ENCODE measurements around the gene TMC2.
"Not testable (repeated sequence)": the region's sequence is repeated elsewhere in the genome, so short reads cannot be mapped to it uniquely, and the experiment has no call there.

Gene TMC2

GRCh38 chr20:2536560-2536986 is at the start of gene TMC2:
Gene TMC2, plus strand, starts transcription at chr20:2536573. Its CDS starts 49 bp downstream, at chr20:2536622.
- DNase-seq (ENCODE audit: low spot score): no peak

GRCh38 chr20:2502808-2503384 is 33.5 kb upstream of the TMC2 start:
- DNase-seq (ENCODE audit: low spot score): not testable (repeated sequence)

- not testable (repeated sequence) for DNase-seq (ENCODE audit: low spot score)
Observed at GRCh38 chr20:2504803-2505202, 31.6 kb upstream of the TMC2 start.

DNA sequence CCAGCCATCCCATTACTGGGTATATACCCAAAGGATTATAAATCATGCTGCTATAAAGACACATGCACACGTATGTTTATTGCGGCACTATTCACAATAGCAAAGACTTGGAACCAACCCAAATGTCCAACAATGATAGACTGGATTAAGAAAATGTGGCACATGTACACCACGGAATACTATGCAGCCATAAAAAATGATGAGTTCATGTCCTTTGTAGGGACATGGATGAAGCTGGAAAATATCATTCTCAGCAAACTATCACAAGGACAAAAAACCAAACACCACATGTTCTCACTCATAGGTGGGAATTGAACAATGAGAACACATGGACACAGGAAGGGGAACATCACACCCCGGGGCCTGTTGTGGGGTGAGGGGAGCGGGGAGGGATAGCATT is 29.9 kb upstream of the TMC2 start:
- DNase-seq (ENCODE audit: low spot score): not testable (repeated sequence)

DNA sequence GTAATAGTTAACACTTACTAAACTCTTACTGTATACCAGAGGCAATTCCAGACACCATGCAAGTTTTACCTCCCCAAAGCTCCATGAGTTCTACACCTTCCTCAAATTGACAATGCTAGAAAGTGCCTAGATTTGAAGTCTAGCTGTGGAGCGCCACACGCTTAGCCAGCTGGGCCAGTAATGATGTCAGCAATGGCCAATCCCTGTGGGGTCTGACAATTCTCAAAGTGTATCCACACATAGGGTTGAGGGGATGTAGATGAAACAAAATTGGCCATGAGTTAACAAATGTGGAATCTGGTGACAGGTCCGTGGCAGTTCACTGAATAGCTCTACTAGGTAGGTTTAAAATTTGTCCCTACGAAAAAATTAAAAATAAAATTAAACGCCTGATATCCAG is 28.9 kb upstream of the TMC2 start:
- DNase-seq (ENCODE audit: low spot score): no peak

DNA sequence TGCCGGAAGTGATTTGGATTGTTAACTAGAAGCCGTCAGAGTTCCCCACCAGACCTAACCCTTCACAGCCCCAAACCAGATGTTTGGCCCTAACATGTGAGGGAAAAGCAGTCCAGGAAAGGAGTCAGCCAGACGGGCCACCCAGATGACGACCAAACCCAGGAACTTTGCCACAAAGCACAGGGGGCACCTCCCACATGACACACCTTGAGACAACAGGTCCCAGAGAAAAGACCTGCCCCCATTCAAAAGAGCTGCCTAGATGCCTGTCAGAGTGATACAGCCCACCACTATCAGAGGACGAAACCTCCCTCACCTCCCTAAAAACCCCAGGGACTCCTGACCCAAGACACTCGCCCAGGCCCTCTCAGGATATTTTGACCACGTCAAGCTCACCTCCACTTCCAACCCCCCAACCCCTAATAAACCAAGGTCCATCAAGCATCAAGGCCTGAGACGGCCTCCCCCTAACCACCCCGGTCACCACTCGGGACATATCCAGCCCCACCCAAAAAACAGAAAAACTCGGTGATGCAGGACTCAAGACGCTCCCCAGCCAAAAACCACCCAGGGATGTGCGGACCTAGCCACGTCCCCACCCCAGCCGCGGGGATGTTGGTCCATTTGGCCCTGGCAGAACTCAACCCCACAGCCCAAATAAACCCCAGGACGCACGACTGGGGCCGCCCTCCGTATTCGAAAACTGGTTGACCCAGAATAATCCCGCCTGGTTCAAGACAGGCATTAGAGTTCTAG is 28.3 kb upstream of the TMC2 start:
- no peak for DNase-seq (ENCODE audit: low spot score)

DNA sequence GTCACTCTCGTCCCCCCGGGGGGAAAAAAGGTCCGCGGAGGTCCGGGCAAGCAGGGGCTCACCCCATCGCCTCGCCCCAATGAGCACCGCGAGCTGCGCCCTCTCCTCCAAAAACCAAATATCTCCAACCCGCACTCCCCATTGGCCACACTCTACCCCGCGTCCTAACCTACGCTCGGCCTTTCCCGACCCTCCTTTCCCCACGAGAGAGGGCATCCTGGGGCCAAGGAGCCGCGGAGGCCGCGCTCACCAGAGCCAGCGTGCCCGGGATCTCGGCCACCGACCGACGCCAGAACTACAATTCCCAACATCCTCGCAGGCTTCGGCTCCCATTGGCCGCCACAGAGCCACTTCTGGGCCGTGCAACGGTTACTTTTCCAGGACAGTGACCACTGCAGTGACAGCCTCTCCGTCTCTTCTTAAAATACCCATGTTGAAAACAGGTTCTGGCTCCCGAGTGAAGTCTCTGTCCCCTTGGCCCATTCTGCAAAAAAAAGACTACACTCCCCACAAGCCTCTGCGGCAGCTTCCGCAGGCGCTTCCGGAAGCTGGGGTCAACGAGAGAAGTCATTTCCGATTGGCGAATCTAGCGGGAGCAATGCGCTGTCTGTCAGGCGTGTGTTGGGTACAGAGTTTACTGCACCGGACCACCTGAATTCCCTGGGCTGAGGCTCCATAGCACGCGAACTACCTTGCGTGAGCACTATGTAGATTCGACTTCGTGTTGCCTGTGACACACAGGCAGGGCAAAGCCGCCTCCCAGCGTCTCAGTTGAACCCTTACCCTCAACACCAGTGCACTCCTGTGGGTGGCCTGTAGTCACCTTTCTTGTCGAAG is 27.5 kb upstream of the TMC2 start, which contains the start of gene ZNF343:
ZNF343 (minus strand) TSS at position 285 of the 837 bp plus-strand sequence. CDS start 15,020 bp downstream, outside the sequence.
- DNase-seq (ENCODE audit: low spot score): peak; percentile 84

GRCh38 chr20:2509468-2509781 is 26.9 kb upstream of the TMC2 start:
- no peak for DNase-seq (ENCODE audit: low spot score)

DNA sequence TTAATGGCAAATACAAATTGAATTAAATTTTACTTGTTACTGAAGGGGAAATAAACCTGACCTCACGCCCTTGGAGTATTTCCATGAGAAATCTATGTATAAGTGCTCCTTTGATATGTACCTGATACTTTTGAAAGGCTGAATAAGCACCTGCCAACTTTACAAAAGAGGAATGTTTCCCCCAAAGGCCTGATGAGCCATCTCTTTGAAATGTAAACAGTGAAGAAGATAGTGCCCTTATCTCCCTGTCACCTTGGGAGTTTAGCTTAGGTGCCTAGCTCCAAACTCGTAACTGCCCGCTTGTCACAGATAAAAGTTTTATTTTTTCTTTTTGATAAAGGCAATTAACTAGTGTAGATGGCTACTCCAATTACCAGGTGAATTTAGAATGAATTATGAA is 26.6 kb upstream of the TMC2 start:
- no peak for DNase-seq (ENCODE audit: low spot score)

- DNase-seq (ENCODE audit: low spot score): no peak
Observed at GRCh38 chr20:2515203-2515602, 21.2 kb upstream of the TMC2 start.

DNA sequence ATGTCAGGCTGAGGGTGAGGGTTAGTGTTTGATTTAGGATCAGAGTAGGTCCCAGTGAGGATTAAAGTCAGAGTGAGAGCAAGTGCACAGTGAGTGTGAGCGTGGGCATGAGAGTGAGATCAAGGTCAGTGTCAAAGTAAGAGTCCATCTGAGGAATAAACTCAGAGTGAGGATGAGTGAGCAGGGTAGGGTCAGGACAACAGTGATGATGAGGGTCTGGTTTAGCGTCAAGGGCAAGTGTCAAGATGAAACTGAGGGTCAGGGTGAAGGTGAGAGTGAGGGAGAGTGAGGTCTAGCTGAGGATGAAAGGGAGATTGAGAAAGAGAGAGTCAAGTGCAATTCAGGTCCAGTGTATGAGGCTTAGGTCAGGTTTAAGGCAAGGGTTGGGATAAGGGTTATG is 20.0 kb upstream of the TMC2 start:
- no peak for DNase-seq (ENCODE audit: low spot score)

DNA sequence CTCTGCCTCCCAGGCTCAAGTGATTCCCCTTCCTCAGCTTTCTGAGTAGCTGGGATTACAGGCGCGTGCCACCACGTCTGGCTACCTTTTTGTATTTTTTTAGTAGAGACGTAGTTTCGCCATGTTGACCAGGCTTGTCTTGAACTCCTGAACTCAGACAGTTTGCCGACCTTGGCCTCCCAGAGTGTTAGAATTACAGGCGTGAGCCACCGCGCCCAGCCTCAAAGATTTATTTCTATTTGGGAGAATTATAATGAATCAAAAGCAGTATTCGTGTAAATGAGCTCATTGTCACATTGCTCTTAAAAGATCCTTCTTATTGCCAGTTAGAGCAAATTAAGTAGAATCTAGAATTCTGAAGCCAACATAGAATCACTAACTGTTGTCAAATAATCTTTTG is 18.3 kb upstream of the TMC2 start:
- DNase-seq (ENCODE audit: low spot score): no peak

DNA sequence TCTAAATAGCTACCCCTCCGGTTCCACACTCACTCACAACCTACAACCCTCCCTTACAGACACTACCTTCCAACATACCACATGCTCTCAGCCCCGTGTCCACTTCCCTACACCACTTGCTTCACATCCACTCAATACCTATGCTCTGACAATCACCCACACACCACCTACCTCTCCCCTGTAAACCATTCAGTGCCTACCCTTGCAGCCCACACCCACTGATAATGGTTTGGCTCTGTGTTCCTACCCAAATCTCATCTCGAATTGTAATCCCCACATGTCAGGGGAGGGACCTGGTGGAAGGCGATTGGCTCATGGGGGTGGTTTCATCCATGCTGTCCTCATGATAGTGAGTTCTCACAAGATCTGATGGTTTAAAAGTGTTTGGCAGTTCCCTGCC is 17.8 kb upstream of the TMC2 start:
- no peak for DNase-seq (ENCODE audit: low spot score)

DNA sequence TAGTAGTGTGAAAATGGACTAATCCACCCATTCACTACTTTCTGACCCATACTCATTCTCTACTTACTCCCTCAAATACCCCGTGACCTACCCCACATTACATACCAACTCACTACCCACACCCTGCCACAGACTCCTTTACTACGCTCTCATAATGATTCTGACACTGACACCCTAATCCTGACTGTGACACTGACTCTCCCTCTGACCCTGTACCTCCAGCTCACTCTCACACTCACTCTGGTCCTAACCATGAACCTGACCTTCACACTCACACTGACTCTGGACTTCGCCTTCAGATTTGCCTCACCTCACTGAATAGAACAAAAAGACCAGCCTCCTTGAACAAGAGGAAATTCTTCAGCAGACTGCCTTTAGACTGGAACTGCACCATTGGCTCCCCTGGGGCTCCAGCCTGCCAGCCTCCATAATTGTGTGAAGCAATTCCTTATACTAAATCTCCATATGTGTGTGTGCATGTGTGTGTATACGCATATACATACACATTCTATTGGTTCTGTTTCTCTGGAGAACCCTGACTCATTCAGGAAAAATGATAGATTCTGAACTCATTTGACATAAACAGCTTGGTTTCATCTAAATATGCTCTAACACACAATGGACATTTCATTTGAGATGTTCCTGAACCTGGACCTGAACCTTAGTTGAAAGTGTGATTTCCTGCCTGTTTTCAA is 17.1 kb upstream of the TMC2 start:
- DNase-seq (ENCODE audit: low spot score): no peak

GRCh38 chr20:2520617-2521016 is 15.8 kb upstream of the TMC2 start:
- DNase-seq (ENCODE audit: low spot score): no peak

DNA sequence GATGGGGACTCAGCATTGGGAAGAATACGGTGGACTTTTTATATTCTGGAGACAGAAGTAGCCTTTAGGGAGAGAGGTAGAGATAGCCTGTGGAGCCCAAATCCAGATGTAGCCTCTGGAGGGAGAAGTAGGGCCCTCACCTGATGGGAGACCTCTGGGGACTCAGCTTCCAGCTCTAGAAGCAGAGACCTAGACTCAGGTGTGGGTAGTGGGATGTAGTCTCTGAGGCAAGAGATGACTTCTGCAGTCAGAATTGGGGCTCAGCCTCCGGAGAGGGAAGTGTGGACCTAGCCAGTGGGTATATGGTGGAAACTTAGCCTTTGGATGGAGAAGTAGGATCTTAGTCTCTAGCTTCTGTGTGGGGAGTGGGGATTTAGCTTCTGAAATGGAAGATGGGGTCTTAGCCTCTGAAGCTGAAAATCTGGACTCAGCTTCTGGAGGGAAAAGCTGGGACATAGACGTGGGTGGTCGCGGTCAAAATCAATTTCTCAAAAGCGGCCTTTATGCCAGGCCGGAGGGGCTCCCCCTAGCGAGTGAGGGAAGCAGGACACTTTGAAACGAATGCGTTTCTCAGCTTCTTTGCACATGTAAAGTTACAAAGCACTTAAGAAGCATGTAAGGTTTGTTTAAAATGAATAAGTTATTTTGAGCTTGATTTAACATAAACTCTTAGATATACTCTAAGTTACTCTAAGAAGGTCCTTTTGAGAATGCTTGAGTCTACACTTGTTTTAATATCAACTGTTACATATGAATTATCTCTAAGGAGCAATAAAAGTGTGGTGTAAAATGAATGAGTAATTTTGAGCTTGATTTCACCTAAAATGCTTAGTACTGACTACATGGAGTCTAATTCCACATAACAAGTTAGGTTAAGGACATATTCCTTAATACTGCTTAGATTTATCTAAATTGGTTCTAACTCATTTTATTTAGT is 14.7 kb upstream of the TMC2 start:
- DNase-seq (ENCODE audit: low spot score): no peak

GRCh38 chr20:2522826-2523429 is 13.4 kb upstream of the TMC2 start:
- not testable (repeated sequence) for DNase-seq (ENCODE audit: low spot score)

DNA sequence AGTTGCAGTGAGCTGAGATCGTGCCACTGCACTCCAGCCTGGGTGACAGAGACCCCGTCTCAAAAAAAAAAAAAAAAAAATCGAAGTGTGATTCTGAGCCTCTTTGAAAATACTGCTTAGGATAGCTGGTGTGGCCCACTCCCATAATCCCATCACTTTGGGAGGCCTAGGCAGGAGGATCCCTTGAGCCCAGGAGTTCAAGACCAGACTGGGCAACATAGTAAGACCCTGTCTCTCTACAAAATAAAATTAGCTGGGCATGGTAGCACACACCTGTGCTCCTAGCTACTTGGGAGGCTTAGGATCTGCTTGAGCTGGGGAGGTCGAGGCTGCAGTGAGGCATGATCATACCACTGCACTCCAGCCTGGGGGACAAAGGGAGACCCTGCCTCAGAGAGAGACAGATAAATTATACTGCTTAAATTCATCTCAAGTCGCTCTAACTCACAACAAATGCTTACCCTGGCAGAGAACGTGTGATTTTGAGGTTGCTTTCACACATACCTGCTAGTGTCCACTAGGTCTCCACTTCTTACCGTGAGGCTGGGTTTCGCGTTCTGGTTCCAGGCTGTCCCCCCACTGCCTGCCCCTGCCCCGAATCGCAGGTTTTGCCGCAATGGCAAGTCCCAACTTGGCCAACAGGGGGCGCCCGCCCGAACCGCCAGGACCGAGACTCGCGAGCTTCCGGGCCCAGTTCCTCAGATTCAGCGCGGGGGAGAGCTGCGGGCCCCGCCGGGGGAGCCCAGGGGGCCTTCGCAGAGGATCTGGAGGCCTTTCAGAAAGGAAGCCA is 12.3 kb upstream of the TMC2 start:
- DNase-seq (ENCODE audit: low spot score): peak; percentile 93

DNA sequence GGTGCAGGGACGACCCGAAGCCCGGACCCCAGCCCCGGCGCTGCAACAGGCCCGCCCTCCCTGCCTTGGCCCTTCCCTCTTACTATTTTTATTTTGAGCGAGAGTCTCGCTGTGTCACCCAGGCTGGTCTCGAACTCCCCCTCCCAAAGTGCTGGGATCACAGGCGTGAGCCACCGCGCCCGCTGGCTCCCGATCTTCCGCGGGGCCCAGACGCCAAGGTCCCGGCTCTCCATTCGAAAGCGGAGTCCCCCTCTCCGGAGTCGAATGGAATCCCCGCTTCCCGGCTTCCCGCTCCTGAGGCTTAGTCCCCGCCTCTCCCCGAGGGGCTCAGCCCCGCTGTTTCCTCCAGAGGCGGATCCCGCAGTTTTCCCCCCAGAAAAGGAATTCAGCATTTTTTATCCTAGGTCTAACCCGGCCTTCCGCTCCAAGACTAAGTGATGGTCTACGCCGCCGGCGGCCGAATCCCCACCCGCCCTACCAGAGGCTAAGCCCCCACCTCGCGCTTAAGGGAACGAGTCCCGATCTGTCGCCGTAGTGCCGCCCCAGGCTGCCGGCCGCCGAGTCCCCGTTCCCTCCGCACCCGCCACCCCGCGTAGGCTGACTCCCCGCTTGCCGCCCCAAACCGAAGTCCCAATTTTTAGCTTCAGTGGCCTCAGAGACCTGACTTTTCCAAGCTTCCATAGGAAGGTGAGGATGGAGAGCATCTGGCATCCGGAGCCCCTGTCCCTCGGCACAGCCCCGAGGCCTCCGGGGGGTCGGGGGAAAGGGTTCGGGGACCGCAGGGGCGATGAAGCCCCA is 11.5 kb upstream of the TMC2 start:
- DNase-seq (ENCODE audit: low spot score): peak; percentile 76
